IMR-90 (cell line): ENCODE results near the gene XYLB. TPM values are rescaled to one million over a fixed set of nuclear protein-coding genes. Genes with fewer than 3 reads are reported as not detected.

Experiments
- ATAC-seq: fragments of 200-7000 bp; cut with Tn5 transposase; 2 replicates; pipeline ENCODE4 v1.9.1; 2020; ENCODE audit warnings: low read depth, mild to moderate bottlenecking, moderate library complexity
- BruUV-seq: library from RNA; stranded (reverse); fragments of 400-500 nt; replicated peaks from 2 replicates; lab custom pipeline; 2021; lab: Mats Ljungman, UMichigan
- CTCF ChIA-PET: fragments of 300-600 bp; formaldehyde crosslinking; extraction: SDS; loops from one replicate; lab custom pipeline; 2021; ENCODE audit warnings: antibody characterized with exemption; lab: Yijun Ruan, JAX
- POLR2A ChIA-PET: fragments of 300-600 bp; sonication (Branson Sonifier 250); formaldehyde crosslinking; loops from one replicate; lab custom pipeline; 2022; ENCODE audit warnings: antibody characterized with exemption; ENCODE audit not compliant: unreplicated experiment; lab: Charles Lee
- DNase-seq: peaks from one replicate; pipeline ENCODE4 v3.0.0; 2013
- H2AFZ ChIP-seq: replicated peaks from 2 replicates; pipeline ENCODE3; 2013; ENCODE audit warnings: low read length, mild to moderate bottlenecking; ENCODE audit not compliant: poor library complexity
- H2AK5ac ChIP-seq: 2 replicates; pipeline ENCODE4 v1.6.1; 2013; ENCODE audit warnings: low read depth, low read length, inconsistent platforms
- H2AK9ac ChIP-seq: replicated peaks from 2 replicates; pipeline ENCODE3; 2013; ENCODE audit warnings: mild to moderate bottlenecking, low read depth, low read length, moderate library complexity; ENCODE audit not compliant: poor library complexity
- H2BK120ac ChIP-seq: 2 replicates; pipeline ENCODE4 v1.6.1; 2013; ENCODE audit warnings: low read depth, low read length, inconsistent platforms
- H2BK15ac ChIP-seq: 3 replicates; pipeline ENCODE4 v1.6.1; 2013; ENCODE audit warnings: low read depth, low read length, inconsistent platforms
- H2BK20ac ChIP-seq: 2 replicates; pipeline ENCODE4 v1.6.1; 2013; ENCODE audit warnings: low read depth, mild to moderate bottlenecking, inconsistent platforms, low read length, moderate library complexity
- H2BK5ac ChIP-seq: 2 replicates; pipeline ENCODE4 v1.6.1; 2013; ENCODE audit warnings: mild to moderate bottlenecking, low read depth, low read length, inconsistent platforms; ENCODE audit not compliant: poor library complexity, severe bottlenecking
- H3K14ac ChIP-seq: replicated peaks from 2 replicates; pipeline ENCODE4 v1.6.1; 2013; ENCODE audit warnings: low read depth, low read length, inconsistent platforms
- H3K18ac ChIP-seq: 2 replicates; pipeline ENCODE4 v1.6.1; 2013; ENCODE audit warnings: low read depth, low read length, control low read depth
- H3K23ac ChIP-seq: 2 replicates; pipeline ENCODE4 v1.6.1; 2013; ENCODE audit warnings: low read depth, low read length, inconsistent platforms
- H3K27ac ChIP-seq: 2 replicates; pipeline ENCODE4 v1.5.1; 2013; ENCODE audit warnings: mild to moderate bottlenecking, control low read depth, low read length; ENCODE audit not compliant: insufficient read depth
- H3K27me3 ChIP-seq: 2 replicates; pipeline ENCODE4 v1.6.1; 2013; ENCODE audit warnings: low read length; ENCODE audit not compliant: control insufficient read depth, insufficient read depth
- H3K36me3 ChIP-seq: 2 replicates; pipeline ENCODE4 v1.6.1; 2013; ENCODE audit warnings: low read length, mixed read lengths; ENCODE audit not compliant: control insufficient read depth, insufficient read depth
- H3K4ac ChIP-seq: 2 replicates; pipeline ENCODE4 v1.6.1; 2013; ENCODE audit warnings: low read depth, low read length, inconsistent platforms
- H3K4me1 ChIP-seq: 2 replicates; pipeline ENCODE4 v1.6.1; 2013; ENCODE audit warnings: low read length, mixed read lengths; ENCODE audit not compliant: control insufficient read depth, insufficient read depth
- H3K4me2 ChIP-seq: 2 replicates; pipeline ENCODE4 v1.6.1; 2013; ENCODE audit warnings: low read depth, mild to moderate bottlenecking, control low read depth, low read length, moderate library complexity
- H3K4me3 ChIP-seq: 2 replicates; pipeline ENCODE4 v1.5.1; 2013; ENCODE audit warnings: low read depth, mild to moderate bottlenecking, control low read depth, low read length, moderate library complexity; ENCODE audit not compliant: insufficient read depth
- H3K56ac ChIP-seq: 2 replicates; pipeline ENCODE4 v1.6.1; 2013; ENCODE audit warnings: low read length, inconsistent platforms; ENCODE audit not compliant: insufficient read depth; ENCODE audit errors: extremely low read depth
- H3K79me1 ChIP-seq, 2 experiments: 2 replicates each; pipeline ENCODE4 v1.6.1; 2013; ENCODE audit warnings: low read length in 2 of 2, inconsistent platforms in 1 of 2, low read depth in 1 of 2
- H3K9ac ChIP-seq: 2 replicates; pipeline ENCODE4 v1.6.1; 2013; ENCODE audit warnings: low read depth, low read length, control low read depth
- H3K9me1 ChIP-seq: 2 replicates; pipeline ENCODE4 v1.6.1; 2013; ENCODE audit warnings: low read length, inconsistent platforms; ENCODE audit not compliant: insufficient read depth
- H3K9me3 ChIP-seq: 2 replicates; pipeline ENCODE4 v1.6.1; 2013; ENCODE audit warnings: low read length; ENCODE audit not compliant: control insufficient read depth, insufficient read depth
- H4K20me1 ChIP-seq: 2 replicates; pipeline ENCODE4 v1.6.1; 2013; ENCODE audit warnings: low read length, inconsistent platforms; ENCODE audit not compliant: insufficient read depth
- H4K5ac ChIP-seq: 2 replicates; pipeline ENCODE4 v1.6.1; 2013; ENCODE audit warnings: mild to moderate bottlenecking, low read depth, low read length, control low read depth
- H4K8ac ChIP-seq, 2 experiments: 2 replicates each; pipeline ENCODE4 v1.6.1; 2013; ENCODE audit warnings: low read depth in 2 of 2, low read length in 2 of 2, control low read depth in 1 of 2, inconsistent platforms in 1 of 2
- H4K91ac ChIP-seq: 2 replicates; pipeline ENCODE4 v1.6.1; 2013; ENCODE audit warnings: low read depth, low read length, inconsistent platforms; ENCODE audit not compliant: insufficient read depth
- BHLHE40 ChIP-seq: fragments of 150-350 bp; IDR thresholded peaks from 2 replicates; pipeline ENCODE4 v1.6.1; 2016; ENCODE audit warnings: mild to moderate bottlenecking, low read depth, low read length
- CEBPB ChIP-seq: IDR thresholded peaks from 2 replicates; pipeline ENCODE4 v1.6.1; 2012; ENCODE audit warnings: low read depth, low read length, improper control_type of control experiment
- CHD1 ChIP-seq: IDR thresholded peaks from 2 replicates; pipeline ENCODE4 v1.6.1; 2012; ENCODE audit warnings: low read depth, low read length, improper control_type of control experiment
- CTCF ChIP-seq: conservative IDR thresholded peaks from 2 replicates; pipeline ENCODE4 v1.5.1; 2012; ENCODE audit warnings: mild to moderate bottlenecking, low read depth, low read length, improper control_type of control experiment
- ELK1 ChIP-seq: fragments of 150-350 bp; IDR thresholded peaks from 2 replicates; pipeline ENCODE4 v1.6.1; 2016; ENCODE audit warnings: low read depth, mild to moderate bottlenecking, low read length, moderate library complexity, borderline replicate concordance
- FOS ChIP-seq: fragments of 150-350 bp; IDR thresholded peaks from 2 replicates; pipeline ENCODE4 v1.6.1; 2016; ENCODE audit warnings: low read depth, low read length
- MAFK ChIP-seq: IDR thresholded peaks from 2 replicates; pipeline ENCODE4 v1.6.1; 2012; ENCODE audit warnings: low read depth, low read length, improper control_type of control experiment
- MAZ ChIP-seq: IDR thresholded peaks from 2 replicates; pipeline ENCODE4 v1.6.1; 2012; ENCODE audit warnings: low read depth, mild to moderate bottlenecking, low read length, improper control_type of control experiment, moderate library complexity, borderline replicate concordance
- MXI1 ChIP-seq: IDR thresholded peaks from 2 replicates; pipeline ENCODE4 v1.6.1; 2012; ENCODE audit warnings: low read depth, mild to moderate bottlenecking, low read length, moderate library complexity, borderline replicate concordance
- NFE2L2 ChIP-seq: fragments of 150-350 bp; IDR thresholded peaks from 2 replicates; pipeline ENCODE4 v1.6.1; 2016; ENCODE audit warnings: low read depth, mild to moderate bottlenecking, low read length
- POLR2A ChIP-seq: IDR thresholded peaks from 2 replicates; pipeline ENCODE4 v1.6.1; 2012; ENCODE audit warnings: mild to moderate bottlenecking, low read depth, low read length
- RAD21 ChIP-seq: IDR thresholded peaks from 2 replicates; pipeline ENCODE4 v1.6.1; 2012; ENCODE audit warnings: low read length, improper control_type of control experiment
- RCOR1 ChIP-seq: IDR thresholded peaks from 2 replicates; pipeline ENCODE4 v1.6.1; 2012; ENCODE audit warnings: mild to moderate bottlenecking, low read length, improper control_type of control experiment; ENCODE audit not compliant: insufficient replicate concordance
- RFX5 ChIP-seq: IDR thresholded peaks from 2 replicates; pipeline ENCODE4 v1.8.0; 2012; ENCODE audit warnings: low read depth, mild to moderate bottlenecking, low read length, moderate library complexity
- SMC3 ChIP-seq: fragments of 150-350 bp; IDR thresholded peaks from 2 replicates; pipeline ENCODE4 v1.6.1; 2016; ENCODE audit warnings: low read depth, mild to moderate bottlenecking, antibody characterized with exemption, low read length, moderate library complexity
- USF2 ChIP-seq: fragments of 150-350 bp; IDR thresholded peaks from 2 replicates; pipeline ENCODE4 v1.6.1; 2017; ENCODE audit warnings: mild to moderate bottlenecking, antibody characterized with exemption, low read length, low read depth
- WGBS, 2 experiments: methylation state at CpG; one replicate each; pipeline versions ENCODE4 v1.1.5 to v1.1.7; 2013; ENCODE audit warnings: missing lambda C conversion rate in 2 of 2; ENCODE audit not compliant: insufficient read length in 1 of 2; ENCODE audit errors: extremely low coverage in 2 of 2; 5-methylcytosine and 5-hydroxymethylcytosine counted together
- dilution Hi-C: fragments of 300-500 bp; cut with HindIII; formaldehyde crosslinking; loops from one replicate; pipeline ENCODE4 v1.14.3; 2018; ENCODE audit warnings: low sequenced_read_pairs; ENCODE audit not compliant: unreplicated experiment
- in situ Hi-C: fragments of 300-500 bp; cut with MboI; formaldehyde crosslinking; loops from 3 replicates; pipeline ENCODE4 v1.14.3; 2019; ENCODE audit warnings: low sequenced_read_pairs, inconsistent platforms, mixed read lengths
- intact Hi-C: fragments of 100-400 bp; cut with micrococcal nuclease; formaldehyde crosslinking; loops from 2 replicates; pipeline ENCODE4 v1.10.0; 2022
- polyA plus RNA-seq, 3 experiments: library from polyadenylated mRNA; depleted of rRNA; stranded (reverse); fragments of >200 nt; gene quantifications; 2 replicates each; pipeline ENCODE4 v1.2.3, GENCODE V29; 2012; ENCODE audit warnings: low replicate concordance in 1 of 3
- total RNA-seq: library from RNA; depleted of rRNA; stranded (reverse); fragments of >200 nt; gene quantifications from 2 replicates; pipeline ENCODE4 v1.2.3, GENCODE V29; 2012

The XYLB gene
- total and polyA plus RNA-seq, 2 of the 4 experiments (the other 2 are of a cell fraction), result 3.0 to 3.4 TPM

GRCh38 chr3:38383156-38383875 lies 36.7 kb downstream of the XYLB start:
- Histone ChIP-seq H3K9me3 (no peaks in the 10 kb centered on the region), H3K4me3 (no peak overlapping the region), H3K23ac (no peak overlapping the region), H3K4me2 (no peak overlapping the region), H2AK9ac (no peak overlapping the region), H4K91ac (no peak overlapping the region), H3K9ac (no peak overlapping the region), H2AK5ac (no peak overlapping the region), H3K14ac (no peak overlapping the region), H2BK15ac (no peak overlapping the region), H4K5ac (no peak overlapping the region), H3K18ac (no peak overlapping the region), H3K79me1 (no peaks in the 10 kb centered on the region), H3K4me1 (no peaks in the 10 kb centered on the region; the same call in 1 of the 2 replicates), H3K4ac (no peak overlapping the region), H3K27me3 (no peaks in the 10 kb centered on the region), H3K36me3 (0 out of 2 replicates have a peak, but pooled peaks cover 5% of the 10 kb centered on the region), H3K27ac (no peak overlapping the region), H3K9me1 (no peaks in the 10 kb centered on the region; the same call in 1 of the 2 replicates), H2BK5ac (no peak overlapping the region), H4K20me1 (no peaks in the 10 kb centered on the region), H3K56ac (no peak overlapping the region), H2BK20ac (no peak overlapping the region), H2BK120ac (no peak overlapping the region), H4K8ac (no peak overlapping the region), H2AFZ (no peak overlapping the region)
- WGBS, 2 experiments, result no CpG with 5 or more reads among the region's 8 CpGs
- no peak for TF ChIP-seq ELK1
- no peak for TF ChIP-seq POLR2A
- no peak for TF ChIP-seq CEBPB
- TF ChIP-seq SMC3, result no peak
- no peak for TF ChIP-seq NFE2L2
- no peak for TF ChIP-seq FOS
- TF ChIP-seq CHD1, result no peak
- no peak for TF ChIP-seq USF2
- no peak for TF ChIP-seq RFX5
- no peak for TF ChIP-seq RAD21
- TF ChIP-seq CTCF, result no peak
- no peak for TF ChIP-seq MXI1
- no peak for TF ChIP-seq MAZ
- TF ChIP-seq MAFK, result no peak
- TF ChIP-seq RCOR1, result no peak
- no peak for TF ChIP-seq BHLHE40
- POLR2A ChIA-PET, result no interaction called here
- CTCF ChIA-PET, result interaction anchor here (0.6 kb wide), 1 partner anchor 604 kb away, joined by 7 read pairs; no protein-coding TSS in a partner anchor
- in situ Hi-C loops, result no loop called here
- no TSS peak for BruUV-seq
- intact Hi-C loops, result no loop called here
- no peak for DNase-seq
- ATAC-seq, result no peak
- dilution Hi-C loops, result no loop called here
